Activated T-cell treated with anti-CD3 and anti-CD28 coated beads for 1 hour (primary cell): Measurements from ENCODE around the gene PTGER2.

Experiments used
- DNase-seq: peaks from one replicate; pipeline ENCODE4 v3.0.0-alpha.2; 2020; ENCODE audit warnings: low read depth

The PTGER2 gene

DNA sequence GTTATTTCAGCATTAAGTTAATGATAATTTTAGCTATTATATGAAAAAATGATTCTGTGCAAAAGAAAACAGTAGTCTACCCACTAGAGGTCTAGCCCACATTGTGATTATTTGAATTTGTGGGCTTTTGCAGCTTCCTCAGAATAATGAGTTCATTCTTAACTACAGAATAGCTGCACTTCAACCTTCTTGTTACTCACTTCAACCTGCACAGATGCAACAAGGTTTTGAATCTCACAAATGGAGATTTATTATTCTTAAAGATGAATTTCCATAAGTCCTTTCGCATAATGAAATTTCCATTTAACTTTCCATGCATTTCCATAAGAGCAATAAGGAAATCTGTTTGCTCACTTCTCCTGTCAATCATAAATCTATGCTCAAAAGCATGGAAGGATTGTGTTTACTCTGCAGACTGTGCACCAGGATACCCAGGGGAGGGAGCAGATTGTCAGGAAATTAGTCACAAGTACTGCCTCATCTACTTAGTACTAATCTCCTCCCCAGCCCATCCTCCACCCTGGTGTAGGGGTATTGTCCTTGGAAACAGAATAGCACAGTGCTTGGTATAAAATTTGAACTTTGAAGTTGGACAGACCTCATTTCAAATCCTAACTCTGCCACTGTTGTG lies 24.1 kb downstream of the PTGER2 start:
- no peak for DNase-seq

DNA sequence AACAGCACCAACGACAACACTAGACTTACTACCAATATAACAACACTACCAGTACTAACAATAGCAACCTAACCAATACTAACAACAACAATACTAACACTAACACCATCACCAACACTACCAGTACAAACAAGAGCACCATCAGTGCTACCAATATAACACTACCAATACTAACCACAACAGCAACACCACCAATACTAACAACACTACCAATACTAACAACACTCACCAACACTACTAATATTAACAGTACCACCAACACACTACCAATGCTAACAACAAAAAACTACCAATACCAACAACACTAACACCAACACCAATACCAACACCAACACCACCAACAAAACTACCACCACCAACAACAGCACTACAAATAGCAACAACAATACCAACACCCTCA lies 25.1 kb downstream of the PTGER2 start:
- no peak for DNase-seq

DNA sequence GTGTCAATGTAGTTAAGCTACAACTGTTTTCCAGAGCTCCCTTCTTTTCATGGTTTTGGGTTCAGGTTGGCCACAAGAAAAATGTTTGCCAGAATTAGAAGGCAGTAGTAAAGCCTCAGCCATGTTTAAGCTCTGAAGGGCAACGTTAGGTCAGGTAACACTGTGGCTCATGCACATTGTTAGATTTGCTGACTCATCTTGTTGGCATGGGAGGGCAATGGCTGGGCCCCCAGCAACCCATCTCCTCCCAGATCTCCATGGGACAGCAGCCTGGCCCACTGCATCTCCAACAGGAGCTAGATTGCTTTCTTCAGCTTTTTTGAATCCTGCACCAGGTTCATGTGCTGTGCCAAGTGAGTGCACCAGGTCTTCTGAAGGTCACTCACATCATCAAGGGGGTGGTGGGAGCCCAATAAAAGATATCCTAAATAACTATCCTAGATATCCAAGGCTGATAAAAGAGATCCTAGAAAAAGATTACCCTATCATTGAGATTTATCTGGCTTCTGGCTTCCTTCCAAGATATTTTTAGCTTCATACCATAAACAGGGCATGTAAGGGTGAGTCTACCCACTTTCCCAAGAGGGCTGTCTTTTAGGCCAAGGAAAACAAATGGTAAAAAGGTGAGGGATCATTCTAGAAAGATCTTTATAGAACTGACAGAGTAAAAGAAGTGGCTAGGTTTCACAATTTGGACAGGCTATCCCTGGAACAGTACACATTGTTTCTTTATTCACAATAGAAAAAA lies 28.9 kb downstream of the PTGER2 start:
- no peak for DNase-seq

DNA sequence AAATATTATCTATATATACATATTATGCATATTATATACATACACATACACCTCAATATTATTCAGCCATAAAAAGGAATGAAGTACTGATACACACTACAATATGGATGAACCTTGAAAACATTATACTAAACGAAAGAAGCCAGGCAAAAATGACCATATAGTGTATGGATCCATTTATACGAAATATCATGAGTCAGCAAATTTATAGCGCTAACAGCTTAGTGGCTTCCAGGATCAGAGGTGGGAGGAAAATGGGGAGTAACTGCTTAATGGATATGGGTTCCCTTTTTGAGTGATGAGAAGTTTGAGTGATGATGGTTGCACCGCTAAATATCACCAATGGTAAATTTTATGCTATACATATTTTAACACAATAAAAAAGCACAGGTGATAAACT lies 32.7 kb downstream of the PTGER2 start:
- DNase-seq, result no peak

DNA sequence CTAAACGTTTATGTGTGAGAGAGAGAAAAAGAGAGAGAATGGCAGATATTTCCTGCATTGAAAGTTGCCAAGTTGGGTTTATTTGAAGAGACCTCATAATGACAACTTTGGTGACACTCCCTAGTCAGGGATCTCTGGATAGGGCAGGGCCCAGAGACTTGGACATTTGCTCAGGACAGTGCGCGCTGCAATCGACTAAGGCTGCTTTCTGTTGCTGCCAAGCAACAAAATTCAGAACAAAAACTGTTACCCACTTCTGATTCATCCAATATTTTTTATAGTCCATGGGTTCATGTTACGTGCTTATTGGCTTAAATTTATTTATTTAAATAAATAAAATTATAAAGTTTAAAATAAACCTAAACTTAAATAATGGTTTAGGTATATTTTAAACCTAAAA lies 34.2 kb downstream of the PTGER2 start:
- no peak for DNase-seq

DNA sequence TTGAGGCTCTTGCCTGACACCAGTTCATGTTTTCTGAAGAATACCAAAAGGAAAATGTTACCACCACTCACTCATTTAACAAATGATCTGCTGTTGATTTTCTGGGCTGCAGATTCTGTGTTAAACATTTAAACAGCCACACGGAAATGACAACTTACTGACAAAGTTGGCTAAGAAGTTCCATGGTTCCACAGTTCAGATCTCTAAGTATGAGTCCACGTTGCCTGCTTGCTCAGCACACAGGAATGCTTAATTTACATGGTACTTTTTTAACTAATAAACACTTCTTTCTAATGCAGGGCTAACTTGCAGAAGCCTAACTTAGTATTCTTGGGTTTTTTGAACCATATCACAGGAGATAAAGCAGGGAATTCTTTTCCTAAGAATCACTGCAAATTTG lies 34.7 kb downstream of the PTGER2 start:
- no peak for DNase-seq

DNA sequence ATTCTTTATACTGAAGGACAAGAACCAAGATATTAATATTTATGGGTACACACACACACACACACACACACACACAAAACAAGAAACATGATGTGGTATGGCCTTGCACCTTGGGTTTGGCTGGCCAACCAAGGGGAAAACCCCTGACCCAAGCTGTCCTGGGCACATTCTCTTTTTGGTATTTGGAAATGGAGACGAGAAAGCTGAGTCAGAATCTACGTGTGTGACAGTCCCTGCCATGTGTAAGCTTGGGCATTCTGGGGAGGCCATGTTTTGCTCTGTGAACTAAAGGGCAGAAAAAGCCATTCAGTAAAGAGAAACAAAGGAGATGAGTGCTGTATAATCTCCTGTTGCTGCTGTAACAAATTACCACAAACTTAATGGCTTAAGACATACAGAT lies 35.6 kb downstream of the PTGER2 start:
- DNase-seq, result no peak

DNA sequence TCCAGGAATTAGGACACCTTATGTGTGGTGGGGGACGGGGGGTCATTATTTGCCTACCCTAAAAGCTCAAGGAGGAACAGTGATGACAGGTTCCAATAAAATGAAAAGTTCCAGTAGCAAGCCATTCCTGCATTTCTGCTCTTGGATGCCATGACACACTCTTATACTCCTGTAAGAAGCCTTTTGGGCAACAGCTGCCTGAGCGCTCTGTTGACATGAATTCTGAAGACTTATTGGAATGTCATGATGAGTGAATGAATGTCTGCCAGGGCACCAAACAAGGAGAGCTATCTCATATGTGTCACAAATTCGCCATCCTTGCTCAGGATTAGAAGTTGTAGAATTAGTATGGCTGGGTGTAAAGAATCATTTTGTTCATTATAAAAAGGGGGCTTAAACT lies 36.3 kb downstream of the PTGER2 start:
- DNase-seq, result no peak

DNA sequence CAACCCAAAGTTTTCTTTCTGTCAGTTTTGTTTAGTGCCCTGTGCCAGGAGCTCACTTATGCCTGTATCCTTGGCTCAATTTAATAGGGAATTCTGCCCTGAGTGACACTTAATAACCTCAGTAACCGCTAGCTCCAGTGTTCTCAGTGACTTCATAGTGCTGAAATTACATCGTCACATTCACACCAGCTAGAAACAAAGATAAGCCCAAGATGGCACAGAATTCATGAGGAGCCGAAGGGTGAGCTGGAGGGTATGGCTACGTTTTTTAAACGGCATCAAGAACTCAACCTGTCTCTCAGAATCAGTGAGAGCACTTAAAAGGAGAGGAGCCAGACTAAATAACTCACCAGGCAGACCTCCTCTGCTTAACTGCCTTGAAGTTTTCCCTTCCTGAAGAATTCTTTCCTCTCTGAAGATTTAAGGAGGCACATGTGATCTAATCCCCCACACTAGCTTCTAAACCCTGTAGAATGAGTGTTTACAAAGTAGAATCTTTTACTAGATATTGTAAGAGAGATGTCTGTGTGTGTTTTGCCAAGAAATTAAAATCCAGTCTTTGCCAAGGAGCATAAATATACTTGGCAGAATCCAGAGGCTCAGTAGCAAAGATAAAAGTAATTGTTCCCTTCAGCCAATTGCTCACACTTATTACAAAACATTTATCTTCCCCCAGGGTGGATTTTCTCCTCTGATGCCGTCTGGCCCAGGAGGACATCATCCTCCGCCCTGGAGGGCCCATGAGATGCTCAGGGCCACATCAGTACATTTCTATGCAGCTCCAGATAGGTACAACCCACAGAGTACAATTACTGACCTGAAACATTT lies 37.3 kb downstream of the PTGER2 start:
- DNase-seq, result no peak

DNA sequence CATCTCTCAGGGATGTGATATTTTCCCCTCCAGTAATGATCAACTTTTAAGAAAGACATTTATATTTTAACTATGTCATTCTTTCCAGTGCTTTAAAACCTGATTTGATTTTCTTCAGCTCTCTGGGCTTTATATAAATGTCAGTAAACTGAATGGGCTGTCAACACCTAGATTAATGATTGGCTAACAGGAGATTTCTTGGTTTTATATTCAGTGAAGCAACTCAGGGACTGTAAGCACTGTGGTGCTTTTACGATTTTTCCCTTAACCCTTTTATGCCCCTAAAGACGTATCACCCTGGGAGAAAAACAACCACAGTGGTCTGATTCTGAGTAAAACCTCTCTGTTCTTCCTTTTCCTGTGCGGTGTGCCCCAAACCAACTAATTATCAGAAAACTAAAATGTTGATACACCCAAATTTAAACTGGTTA lies 38.0 kb downstream of the PTGER2 start:
- DNase-seq, result no peak

DNA sequence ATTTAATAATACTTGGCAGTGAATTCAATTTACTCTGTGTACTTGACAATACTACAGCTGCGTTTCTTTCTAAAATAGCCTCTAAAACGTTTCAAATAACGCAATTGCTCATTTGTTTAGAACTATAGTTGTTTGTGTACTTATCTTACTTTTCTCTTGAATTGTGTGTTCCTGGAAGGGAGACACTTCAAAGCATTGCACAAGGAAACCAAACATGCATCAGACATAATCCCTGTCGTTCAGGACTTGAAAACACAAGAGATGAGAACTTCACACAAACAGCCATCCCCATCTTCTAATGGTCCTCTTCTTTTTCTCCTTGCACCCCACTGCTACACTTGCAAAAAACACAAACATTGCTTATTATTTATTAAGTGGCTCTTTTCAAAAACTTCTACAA lies 38.5 kb downstream of the PTGER2 start:
- no peak for DNase-seq

DNA sequence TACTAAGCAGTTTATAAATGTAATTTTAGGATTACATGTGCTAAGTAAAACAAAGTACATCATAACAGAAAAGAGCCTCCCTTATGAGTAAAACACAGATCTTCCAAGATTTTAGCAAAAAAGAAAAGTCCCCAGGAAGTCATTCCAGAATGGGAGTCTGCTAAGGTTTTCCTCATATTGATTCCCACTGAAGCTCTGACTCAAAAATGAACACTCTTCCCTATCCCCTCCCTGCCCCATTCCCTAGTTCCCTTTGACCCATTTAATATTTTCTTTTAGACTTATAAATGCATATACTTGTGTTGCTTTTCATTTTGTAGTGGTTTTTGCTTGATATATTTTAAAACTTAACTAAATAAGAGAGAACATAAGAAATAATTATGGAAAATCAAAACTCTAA lies 40.1 kb downstream of the PTGER2 start:
- no peak for DNase-seq

DNA sequence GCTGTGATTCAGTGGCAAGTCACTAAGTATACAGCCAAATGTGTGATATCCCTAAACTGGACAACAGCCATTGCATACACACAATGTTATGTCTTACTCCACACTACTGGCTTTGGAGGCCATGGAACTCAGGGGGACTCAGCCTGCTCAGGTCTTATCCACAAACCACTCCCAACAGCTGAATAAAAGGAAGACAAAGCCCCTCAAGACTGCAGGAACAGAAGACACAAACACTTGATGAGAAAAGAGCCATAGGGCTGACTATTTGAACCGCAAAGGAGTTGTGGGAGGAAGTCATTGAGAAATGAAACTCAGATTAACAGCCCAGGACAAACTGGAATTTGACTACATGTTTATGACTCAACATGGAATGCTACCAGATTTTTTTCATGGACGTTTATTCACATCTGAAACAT lies 40.9 kb downstream of the PTGER2 start:
- DNase-seq, result no peak

DNA sequence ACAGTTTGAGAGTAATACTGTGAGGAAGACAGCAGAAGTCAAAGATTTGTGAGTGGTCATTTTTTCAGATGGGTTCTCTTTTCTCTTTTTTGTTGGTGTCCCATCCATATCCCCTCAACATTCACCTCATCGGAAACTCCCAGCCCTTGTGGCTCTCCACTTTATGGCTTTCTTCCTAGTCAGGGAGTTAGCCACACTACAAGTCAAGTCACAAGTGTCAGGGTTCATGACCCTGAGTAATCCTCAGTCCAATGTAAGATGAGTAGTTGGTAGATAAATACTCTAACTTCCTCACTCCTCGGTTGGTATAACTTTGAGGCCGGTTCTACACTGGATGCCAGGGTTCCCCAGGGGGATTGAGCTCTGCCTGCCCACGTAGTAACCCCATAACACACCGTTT lies 41.4 kb downstream of the PTGER2 start:
- DNase-seq, result no peak

DNA sequence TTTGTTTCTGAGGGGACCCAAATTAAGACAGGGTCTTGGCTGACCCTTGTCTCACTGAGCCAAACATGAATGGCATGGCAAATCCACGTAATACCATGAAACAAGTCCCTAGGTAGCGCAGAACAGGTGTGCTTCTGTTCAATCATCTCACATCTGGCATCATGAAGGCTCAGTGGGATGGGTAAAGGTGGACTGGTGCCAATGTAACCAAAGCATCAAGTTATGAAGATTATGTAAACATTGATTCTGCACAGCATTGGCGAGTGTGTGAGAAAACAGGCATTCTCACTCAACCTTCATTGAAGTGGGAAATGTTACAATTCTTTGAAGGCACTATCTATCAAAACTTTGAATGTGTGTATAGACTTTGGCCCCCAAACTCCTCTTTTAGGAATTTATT lies 41.9 kb downstream of the PTGER2 start:
- DNase-seq, result no peak

DNA sequence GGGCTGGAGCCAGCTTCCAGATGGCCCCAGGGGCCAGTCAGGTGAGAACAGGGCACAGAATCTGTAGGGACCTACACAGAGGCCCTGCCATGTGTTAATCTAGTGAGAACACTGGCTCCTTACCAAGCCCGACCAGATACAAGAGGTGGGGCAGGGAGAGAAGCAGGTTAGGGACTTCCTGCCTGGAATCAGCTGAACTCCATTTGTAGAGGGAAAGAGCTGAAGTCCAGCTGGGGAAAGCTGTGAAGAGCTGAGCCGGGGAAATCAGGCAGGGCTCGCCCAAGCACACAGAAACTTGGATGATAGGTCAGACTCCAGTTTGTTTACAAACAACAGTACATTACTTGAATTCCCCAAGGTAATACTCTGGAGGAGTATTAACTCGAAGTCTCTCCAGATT lies 46.7 kb downstream of the PTGER2 start:
- no peak for DNase-seq

DNA sequence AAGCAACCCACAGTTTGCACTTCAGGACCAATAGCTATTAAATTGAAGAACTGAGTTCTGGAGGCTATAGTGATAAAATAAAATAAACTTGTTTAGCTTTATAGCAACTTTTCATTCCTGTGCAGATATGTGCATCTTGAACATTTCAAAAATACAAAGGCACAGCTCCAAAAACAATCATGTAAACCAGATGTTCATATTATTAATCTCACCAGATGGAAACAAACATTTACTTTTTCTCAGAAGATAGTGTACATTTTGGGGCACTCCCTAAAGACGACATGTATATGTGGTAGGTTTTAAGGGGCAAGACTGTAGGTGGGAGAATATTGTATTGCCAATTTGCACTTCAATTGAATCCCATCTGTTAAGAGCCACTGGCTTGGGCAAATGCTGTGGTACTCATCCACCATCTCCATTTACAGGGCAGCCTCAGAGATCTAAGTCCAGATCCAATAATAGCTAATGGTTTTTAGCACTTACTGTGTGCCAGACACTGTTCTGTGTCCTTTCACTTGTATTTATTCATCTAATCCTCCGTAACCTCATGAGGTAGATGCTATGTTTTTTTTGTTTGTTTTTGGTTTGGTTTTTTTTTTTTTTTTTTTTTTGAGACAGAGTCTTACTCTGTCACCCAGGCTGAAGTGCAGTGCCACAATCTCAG lies 49.1 kb downstream of the PTGER2 start:
- no peak for DNase-seq

DNA sequence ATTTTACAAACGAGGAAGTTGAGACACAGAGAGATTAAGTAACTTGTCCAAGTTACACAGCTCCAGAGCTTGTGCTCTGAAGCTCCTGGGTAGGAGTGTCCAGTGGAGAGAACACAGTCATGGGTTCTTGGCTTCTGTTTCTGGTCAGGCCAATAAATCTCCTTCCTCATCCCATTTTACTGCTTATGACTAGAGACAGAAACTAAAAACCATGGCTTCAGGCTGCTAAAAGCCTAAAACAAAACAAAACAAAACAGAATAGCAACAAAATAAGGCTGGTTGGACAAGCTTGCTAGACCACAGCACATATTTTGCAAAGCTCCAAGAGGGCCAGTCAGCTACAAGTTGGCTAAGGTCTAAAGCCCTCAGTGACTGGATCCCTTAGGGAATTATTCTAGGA lies 49.8 kb downstream of the PTGER2 start:
- DNase-seq, result no peak

DNA sequence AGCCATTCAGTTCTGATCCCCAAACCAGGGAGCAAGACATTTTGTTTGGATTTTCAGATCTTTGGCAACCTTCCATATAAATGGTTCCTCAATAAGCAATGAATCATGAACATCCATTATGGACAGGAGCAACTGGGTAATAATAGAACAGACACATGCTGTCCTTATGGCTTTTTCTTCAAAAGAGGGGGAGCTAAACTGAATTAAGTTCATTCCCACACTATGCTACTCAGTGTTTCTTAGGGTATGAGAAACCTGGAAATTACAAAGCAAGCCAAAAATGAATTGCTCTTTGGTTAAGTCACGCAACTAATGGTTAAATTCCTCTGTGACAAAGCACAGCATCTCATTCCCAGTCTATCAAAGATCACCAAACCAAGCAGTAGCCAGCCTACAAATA lies 51.0 kb downstream of the PTGER2 start:
- DNase-seq, result no peak

DNA sequence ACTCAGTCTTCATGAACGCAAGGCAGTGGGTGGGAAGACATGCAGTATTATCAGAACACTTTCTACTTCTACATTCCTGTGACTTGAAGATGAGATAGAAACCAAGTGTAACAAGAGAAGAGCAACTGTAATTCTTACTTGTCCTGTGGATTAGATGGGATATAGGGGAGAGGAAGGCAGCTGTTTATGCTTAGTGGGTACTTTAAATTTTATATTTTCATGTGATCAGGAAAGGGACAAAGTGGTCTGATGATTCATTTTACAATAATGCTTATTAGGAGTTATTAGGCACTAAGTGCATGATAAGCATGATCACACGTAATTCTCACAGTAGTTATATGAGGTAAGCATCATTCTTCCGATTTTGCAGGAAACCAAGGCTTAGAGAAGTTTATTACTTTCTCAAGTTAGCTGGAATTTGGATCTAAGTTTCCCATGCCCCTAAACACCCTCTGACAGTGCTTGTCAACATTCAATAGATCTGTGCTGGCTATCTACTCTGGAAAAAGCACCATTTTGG lies 52.7 kb downstream of the PTGER2 start:
- no peak for DNase-seq

DNA sequence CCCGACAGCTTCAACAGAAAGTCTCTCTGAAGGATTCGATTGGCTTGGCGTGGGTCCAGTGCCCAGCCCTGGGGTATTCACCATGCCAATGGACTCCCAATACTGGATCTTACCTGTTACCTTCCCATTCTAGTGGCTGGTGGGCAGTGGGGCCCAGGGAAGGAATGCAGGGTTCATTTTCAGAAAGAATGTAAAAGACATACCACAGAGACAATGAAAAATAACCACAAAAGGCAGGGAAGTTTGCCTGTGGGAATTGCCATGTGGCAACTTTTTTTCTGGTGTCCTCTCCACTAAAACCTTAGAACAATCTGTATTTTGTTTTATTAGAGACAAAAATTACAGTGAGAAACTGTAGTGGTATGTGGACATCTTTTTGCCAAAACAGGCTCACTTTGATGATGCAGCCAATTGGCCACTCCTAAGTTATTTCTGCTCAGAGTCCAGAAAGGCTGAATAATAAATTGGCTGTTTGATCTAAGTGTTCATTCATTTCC lies 55.2 kb downstream of the PTGER2 start:
- no peak for DNase-seq

DNA sequence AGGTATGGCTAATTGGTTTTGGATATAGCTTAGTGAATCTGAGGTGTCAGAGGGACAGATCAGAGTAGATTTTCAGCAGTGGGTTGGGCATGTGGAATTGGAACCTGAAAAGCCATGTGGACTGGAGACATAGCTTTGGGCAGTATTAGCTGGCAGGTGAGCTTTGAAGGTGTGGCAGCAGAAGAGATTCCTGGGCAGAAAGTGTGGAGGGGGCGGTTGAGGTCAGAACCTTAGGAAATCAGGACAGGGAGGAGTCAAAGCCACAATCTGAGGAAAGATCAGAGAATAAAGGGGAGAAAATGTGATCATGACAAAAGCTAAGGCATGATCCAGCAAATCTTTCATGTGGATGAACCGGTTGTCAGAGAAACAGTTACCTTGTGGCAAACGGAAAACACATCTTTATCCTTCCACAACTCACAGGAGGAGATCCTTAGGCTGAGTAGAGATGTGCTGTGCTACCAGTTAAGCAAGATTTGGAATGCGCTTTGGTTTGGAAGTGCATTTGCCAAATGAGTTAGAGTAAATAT lies 56.4 kb downstream of the PTGER2 start:
- DNase-seq, result no peak
